Measurements from ENCODE around the gene MBNL1.
A peak's percentile ranks its signal among the peaks of the same experiment; 100 is the strongest.

DNA sequence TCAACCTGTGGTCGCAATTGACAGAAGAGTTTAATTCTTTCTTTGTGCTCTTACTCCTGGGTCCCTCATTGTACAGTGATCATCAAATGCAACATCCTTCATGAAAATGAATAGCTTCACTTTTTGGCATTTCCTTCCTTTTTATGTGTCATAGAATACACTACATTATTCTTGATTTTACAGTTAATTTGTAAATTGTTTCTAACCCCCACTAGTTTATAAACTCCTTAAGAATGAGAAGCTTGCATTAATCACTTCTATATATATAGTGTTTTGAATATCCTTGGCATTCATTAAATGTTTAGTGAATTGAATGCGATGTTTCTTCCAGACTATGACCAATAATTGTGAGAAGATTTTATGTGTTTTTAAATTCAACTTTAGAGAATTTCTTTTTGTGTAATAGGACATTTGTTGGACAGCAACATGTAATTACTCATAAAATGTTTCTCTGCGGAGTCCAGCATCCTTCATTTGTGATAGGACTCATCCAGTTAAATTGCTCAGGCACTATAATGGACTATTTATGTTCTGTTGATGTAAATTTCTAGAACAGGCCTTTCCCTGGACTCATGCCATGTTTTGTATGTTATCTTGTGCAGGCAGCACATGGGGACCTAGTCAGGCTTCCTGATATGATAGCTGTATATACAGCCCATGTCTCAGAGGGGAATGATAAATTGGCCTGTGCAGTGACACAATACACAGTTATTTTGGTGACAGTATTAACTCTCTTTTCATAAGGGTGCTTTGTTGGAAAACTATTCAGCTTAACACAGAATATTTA lies 51.3 kb downstream of the MBNL1 start:
- TF ChIP-seq, protein P1, sequence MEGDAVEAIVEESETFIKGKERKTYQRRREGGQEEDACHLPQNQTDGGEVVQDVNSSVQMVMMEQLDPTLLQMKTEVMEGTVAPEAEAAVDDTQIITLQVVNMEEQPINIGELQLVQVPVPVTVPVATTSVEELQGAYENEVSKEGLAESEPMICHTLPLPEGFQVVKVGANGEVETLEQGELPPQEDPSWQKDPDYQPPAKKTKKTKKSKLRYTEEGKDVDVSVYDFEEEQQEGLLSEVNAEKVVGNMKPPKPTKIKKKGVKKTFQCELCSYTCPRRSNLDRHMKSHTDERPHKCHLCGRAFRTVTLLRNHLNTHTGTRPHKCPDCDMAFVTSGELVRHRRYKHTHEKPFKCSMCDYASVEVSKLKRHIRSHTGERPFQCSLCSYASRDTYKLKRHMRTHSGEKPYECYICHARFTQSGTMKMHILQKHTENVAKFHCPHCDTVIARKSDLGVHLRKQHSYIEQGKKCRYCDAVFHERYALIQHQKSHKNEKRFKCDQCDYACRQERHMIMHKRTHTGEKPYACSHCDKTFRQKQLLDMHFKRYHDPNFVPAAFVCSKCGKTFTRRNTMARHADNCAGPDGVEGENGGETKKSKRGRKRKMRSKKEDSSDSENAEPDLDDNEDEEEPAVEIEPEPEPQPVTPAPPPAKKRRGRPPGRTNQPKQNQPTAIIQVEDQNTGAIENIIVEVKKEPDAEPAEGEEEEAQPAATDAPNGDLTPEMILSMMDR (IDR thresholded peaks at IDR 0.05), result no peak
- TF ChIP-seq POLR2A (IDR thresholded peaks at IDR 0.05) (no peak), POLR2AphosphoS5 (IDR thresholded peaks at IDR 0.05) (peak; percentile 51 to 71)

All from upper lobe of left lung (tissue), 4 donors.